ENCODE data around the gene SRP19.
"Not testable (repeated sequence)": the region's sequence is repeated elsewhere in the genome, so short reads cannot be mapped to it uniquely, and the experiment has no call there.

The SRP19 gene

GRCh38 chr5:112876362-112876761 is 15.3 kb downstream of the SRP19 start:
- no peak for DNase-seq

GRCh38 chr5:112878101-112878500 is 17.0 kb downstream of the SRP19 start:
- no peak for DNase-seq

GRCh38 chr5:112878760-112879159 is 17.7 kb downstream of the SRP19 start:
- no peak for DNase-seq

DNA sequence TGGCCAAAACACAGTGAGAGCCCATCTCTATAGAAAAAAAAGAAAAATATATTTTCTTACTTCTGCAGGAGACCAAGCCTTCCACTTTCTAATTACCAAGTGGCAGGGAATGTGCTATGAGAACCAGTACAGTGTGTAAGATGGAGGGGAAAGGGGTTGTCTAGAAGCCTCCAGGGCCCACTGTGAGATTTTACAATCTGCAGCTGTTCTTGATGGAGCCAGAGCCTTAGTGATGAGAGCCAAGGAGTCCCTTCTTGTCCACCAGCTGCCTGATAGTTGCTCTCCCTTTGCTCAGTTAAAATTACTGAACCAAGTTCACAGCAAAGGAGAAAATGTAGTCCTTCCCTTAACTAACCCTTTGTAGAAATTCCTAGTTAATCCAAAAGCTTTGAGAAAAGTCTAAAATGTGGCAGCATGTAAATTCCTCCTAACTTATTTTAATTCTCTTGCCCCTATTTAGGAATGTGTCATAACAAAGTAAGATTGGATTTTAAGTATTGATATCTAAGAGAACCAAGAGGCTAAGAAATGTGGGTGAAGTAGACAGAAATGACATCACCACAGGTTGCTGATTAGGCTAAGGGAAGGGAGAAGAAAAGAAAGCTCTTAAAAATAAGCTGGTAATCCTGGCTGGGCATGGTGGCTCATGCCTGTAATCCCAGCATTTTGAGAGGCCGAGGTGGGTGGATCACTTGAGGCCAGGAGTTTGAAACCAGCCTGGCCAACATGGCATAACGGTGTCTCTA is 19.3 kb downstream of the SRP19 start:
- DNase-seq = no peak

- DNase-seq = no peak
Measured at GRCh38 chr5:112883192-112883591, 22.1 kb downstream of the SRP19 start.

- no peak for DNase-seq
Measured at GRCh38 chr5:112885001-112885400, 23.9 kb downstream of the SRP19 start.

DNA sequence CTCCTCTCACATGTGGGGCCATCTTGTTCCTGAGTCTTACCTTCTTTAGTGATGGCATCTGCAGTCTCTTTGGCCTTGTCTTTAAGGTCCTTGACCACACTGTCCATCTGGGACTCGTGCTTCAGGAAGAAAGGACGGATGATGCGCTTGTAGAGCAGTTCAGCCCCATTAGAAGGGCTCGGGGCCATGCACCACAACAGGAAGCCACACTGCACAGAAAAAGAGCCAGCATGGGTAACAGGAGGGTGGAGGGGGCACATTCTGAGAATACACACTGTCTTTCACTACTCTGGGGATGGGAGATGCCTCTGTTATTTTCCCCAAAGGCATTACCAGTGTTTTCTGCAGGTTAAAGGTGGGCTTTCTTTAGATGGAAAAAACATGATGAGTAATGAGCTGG is 25.9 kb downstream of the SRP19 start:
- no peak for DNase-seq

GRCh38 chr5:112892066-112892465 is 31.0 kb downstream of the SRP19 start:
- not testable (repeated sequence) for DNase-seq

DNA sequence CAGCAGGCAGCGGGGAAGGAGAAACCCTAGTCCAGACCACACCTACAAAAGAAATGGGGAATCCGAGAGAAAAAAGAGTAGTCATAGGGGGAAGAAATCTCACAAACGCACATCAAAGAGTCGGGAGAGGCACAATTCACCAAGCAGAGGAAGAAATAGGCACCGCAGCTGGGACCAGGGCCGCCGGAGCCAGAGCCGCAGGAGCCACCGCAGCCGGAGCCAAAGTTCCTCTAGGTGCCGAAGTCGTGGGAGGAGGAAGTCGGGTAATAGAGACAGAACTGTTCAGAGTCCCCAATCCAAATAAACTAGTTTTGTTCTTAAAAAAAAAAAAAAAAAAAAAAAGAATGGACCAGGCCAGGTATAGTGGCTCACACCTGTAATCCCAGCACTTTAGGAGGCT is 31.7 kb downstream of the SRP19 start:
- no peak for DNase-seq

- no peak for DNase-seq
Measured at GRCh38 chr5:112895682-112896081, 34.6 kb downstream of the SRP19 start.

DNA sequence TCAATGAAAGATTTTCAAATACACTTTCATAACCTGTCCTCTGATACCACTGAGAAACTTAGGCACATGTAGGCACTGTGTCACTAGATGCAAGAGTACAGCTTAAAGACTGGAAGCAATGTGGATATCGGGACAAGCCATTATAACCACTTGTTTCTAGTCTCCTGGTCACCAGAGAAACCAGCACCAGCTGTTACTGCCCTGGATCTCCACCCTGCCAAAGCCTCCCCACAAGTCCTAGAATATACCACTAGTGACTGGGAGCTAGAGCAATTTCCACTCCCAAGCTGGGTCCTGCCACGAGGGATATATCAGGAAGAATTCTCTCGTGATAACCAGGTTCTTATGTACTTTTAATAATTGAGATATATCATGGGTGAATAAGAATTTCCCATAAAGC is 41.5 kb downstream of the SRP19 start:
- DNase-seq = no peak

GRCh38 chr5:112904996-112905395 is 43.9 kb downstream of the SRP19 start:
- DNase-seq = not testable (repeated sequence)

DNA sequence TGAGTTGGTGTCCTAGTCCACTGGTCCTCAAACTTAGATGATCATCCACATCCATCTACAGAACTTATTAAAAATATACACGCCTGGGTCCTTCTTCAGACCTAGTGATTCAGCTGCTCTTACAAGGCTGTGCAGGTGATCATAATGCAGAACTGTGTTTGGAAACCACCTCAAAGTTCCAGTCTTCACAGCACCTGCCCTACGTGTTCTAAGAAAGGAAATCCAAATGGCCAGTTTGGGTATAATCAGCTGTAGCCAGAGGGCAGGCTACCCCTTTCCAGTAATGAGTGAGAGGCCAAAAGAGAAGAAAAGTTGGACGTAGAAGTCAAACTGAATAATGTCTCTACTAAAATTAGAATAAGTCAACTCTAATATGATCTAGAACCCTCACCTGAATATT is 45.5 kb downstream of the SRP19 start:
- DNase-seq = no peak

- no peak for DNase-seq
Measured at GRCh38 chr5:112907166-112907631, 46.1 kb downstream of the SRP19 start.

- DNase-seq = no peak
Measured at GRCh38 chr5:112908854-112909253, 47.8 kb downstream of the SRP19 start.

DNA sequence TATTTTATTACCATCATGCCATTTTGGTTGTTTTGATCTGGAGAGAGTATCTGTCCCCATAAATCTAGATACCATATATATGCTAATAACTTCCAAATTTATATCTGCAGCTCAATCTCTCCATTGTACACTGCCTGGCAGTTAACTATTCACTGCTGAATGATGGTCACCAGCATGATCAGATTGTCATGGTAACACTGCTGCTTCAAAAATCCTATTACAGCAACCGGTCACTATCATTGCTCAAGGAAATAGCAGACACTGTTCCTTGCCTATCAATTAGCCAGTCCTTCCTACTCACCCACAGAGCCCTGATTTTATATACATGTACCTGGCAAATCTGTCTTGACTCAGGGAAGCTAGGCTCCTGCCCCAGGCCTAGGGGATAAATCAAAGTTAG is 49.4 kb downstream of the SRP19 start:
- no peak for DNase-seq

DNA sequence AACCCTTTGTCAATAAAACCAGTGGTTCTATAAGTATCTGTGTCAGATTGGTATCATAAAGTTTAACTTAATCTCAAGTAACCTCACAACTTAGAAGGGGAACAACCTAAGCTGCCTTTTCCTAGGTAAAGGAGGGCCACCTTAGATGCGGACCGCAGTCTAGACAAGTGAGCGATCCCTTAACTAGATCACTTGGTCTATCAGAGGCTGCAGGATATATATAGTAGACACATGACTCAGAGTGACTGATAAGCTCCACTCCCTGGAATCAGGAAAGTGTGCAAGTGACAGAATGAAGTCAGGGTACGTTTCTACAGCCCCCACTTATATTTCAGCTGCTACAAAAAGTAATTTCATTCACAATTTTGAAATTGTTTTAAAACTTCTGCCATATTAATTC is 53.5 kb downstream of the SRP19 start:
- no peak for DNase-seq

- DNase-seq = no peak
Measured at GRCh38 chr5:112915831-112916230, 54.7 kb downstream of the SRP19 start.

DNA sequence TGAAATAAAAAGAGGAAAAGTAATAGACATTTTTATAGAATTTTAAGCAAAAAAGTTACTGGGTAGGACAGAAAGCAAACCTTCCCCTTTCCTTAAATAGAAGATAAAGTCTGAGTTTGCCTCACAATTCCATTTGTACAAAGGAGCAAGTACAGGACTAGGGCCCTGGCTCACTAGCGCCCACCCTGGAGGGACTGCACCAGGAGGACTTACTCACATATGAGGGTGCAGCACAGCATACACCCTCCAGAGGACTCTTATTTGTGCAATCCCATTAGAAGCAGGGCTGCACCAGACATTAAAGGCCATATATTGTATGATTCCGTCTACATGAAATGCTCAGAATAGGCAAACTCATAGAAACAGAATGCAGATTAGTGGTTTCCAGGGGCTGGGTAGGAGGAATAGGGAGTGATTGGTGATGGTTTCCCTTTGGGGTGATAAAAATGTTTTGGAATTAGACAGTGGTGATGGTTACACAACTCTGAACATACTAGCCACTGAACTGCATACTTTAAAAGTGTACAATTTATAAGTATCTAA is 56.4 kb downstream of the SRP19 start:
- DNase-seq = no peak

GRCh38 chr5:112918136-112918535 is 57.0 kb downstream of the SRP19 start:
- no peak for DNase-seq

DNA sequence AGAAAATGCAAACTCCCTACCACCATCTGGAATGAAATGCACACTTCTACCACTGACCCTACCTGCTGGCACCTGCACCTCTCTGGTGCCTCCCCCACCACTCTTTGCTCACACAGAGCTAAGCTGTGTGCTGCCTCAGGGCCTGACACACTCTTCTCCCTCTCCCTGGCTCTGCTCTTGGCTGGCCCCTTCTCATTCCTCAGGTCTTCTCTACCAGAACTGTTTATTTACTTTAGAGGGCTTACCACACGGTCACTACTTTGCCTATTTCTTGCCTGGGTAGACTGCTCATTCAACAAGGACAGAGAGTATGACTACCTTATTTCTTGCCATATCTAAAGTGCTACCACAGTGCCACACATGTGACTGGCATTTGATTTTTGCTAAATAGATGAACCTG is 57.6 kb downstream of the SRP19 start:
- DNase-seq = no peak

All from activated CD8-positive, alpha-beta memory T cell treated with anti-CD3 and anti-CD28 coated beads, Interleukin-2, amount 50 U/mL, for 48 hours (primary cell).